ENCODE measurements around the gene SLC9A9.
"Not testable (repeated sequence)": the region's sequence is repeated elsewhere in the genome, so short reads cannot be mapped to it uniquely, and the experiment has no call there.

Gene SLC9A9

GRCh38 chr3:143798151-143798550, 50.1 kb downstream of the SLC9A9 start:
- H3K36me3 ChIP-seq (replicated peaks); H3K4me3 ChIP-seq (ENCODE audit: low read depth, low read length); in situ Hi-C loops (cut with HindIII; ENCODE audit: low pct_ligation_motif_present, low sequenced_read_pairs); H3K27ac ChIP-seq; DNase-seq; H3K27me3 ChIP-seq (replicated peaks): not testable (repeated sequence)

GRCh38 chr3:143795874-143796273, 52.4 kb downstream of the SLC9A9 start:
- no peaks in the 10 kb centered on the region for H3K27me3 ChIP-seq (replicated peaks)
- no peak overlapping the region for H3K27ac ChIP-seq
- no peak overlapping the region for H3K4me3 ChIP-seq (ENCODE audit: low read depth, low read length)
- no peaks in the 10 kb centered on the region for H3K36me3 ChIP-seq (replicated peaks)
- in situ Hi-C loops (cut with HindIII; ENCODE audit: low pct_ligation_motif_present, low sequenced_read_pairs), result no loop called here
- DNase-seq, result no peak
- TF ChIP-seq CTCF (IDR thresholded peaks at IDR 0.05; ENCODE audit: low read depth, low read length, missing control alignments), result peak; percentile 3

- no peak for DNase-seq
- TF ChIP-seq CTCF (IDR thresholded peaks at IDR 0.05; ENCODE audit: low read depth, low read length, missing control alignments), result no peak
- no peak overlapping the region for H3K4me3 ChIP-seq (ENCODE audit: low read depth, low read length)
- in situ Hi-C loops (cut with HindIII; ENCODE audit: low pct_ligation_motif_present, low sequenced_read_pairs), result no loop called here
- no peaks in the 10 kb centered on the region for H3K27me3 ChIP-seq (replicated peaks)
- H3K36me3 ChIP-seq (replicated peaks), result no peaks in the 10 kb centered on the region
- no peak overlapping the region for H3K27ac ChIP-seq
These were observed 53.3 kb downstream of the SLC9A9 start for GRCh38 chr3:143794793-143795462.

- no peaks in the 10 kb centered on the region for H3K27me3 ChIP-seq (replicated peaks)
- in situ Hi-C loops (cut with HindIII; ENCODE audit: low pct_ligation_motif_present, low sequenced_read_pairs), result no loop called here
- no peak overlapping the region for H3K27ac ChIP-seq
- H3K36me3 ChIP-seq (replicated peaks), result no peaks in the 10 kb centered on the region
- H3K4me3 ChIP-seq (ENCODE audit: low read depth, low read length), result no peak overlapping the region
- TF ChIP-seq CTCF (IDR thresholded peaks at IDR 0.05; ENCODE audit: low read depth, low read length, missing control alignments), result no peak
- no peak for DNase-seq
These were observed 54.3 kb downstream of the SLC9A9 start for GRCh38 chr3:143793971-143794370.

- Histone ChIP-seq H3K36me3 (replicated peaks) (no peaks in the 10 kb centered on the region), H3K27me3 (replicated peaks) (no peaks in the 10 kb centered on the region), H3K27ac (no peak overlapping the region), H3K4me3 (ENCODE audit: low read depth, low read length) (no peak overlapping the region)
- no peak for TF ChIP-seq CTCF (IDR thresholded peaks at IDR 0.05; ENCODE audit: low read depth, low read length, missing control alignments)
- DNase-seq, result no peak
- in situ Hi-C loops (cut with HindIII; ENCODE audit: low pct_ligation_motif_present, low sequenced_read_pairs), result no loop called here
These were observed 56.9 kb downstream of the SLC9A9 start for GRCh38 chr3:143791386-143791785.

GRCh38 chr3:143786219-143787191, 61.8 kb downstream of the SLC9A9 start:
- DNase-seq, result peak; percentile 29
- Histone ChIP-seq H3K27ac (no peak overlapping the region), H3K4me3 (ENCODE audit: low read depth, low read length) (no peak overlapping the region), H3K27me3 (replicated peaks) (no peaks in the 10 kb centered on the region), H3K36me3 (replicated peaks) (no peaks in the 10 kb centered on the region)
- in situ Hi-C loops (cut with HindIII; ENCODE audit: low pct_ligation_motif_present, low sequenced_read_pairs), result no loop called here
- no peak for TF ChIP-seq CTCF (IDR thresholded peaks at IDR 0.05; ENCODE audit: low read depth, low read length, missing control alignments)
